GM19397 (cell line): ENCODE data around the gene USH2A.

Experiments used
- ATAC-seq: cut with Tn5 transposase; IDR thresholded peaks from one replicate; pipeline ENCODE4 v1.9.1; 2021; ENCODE audit warnings: mild to moderate bottlenecking, moderate library complexity; ENCODE audit not compliant: unreplicated experiment

USH2A gene

DNA sequence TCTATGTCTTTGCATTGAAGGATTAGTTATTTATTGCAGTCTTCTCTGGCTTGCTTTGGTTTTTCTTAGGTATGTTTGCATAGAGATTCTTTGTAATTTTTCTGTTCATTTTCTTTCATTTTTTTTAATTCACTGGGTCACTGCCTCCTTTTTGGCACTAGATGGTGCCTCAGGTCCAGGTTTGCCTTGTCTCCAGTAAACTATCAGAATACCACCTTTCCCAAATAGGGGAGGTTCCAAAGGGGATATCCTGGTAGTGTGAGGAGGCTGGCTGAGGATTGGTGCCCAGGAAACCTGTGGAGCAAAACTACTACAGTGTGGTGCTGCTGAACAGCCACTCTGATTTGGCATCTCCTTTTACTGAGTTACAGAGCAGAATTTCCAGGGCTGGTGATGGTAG lies 599.0 kb downstream of the USH2A start:
- no peak for ATAC-seq

DNA sequence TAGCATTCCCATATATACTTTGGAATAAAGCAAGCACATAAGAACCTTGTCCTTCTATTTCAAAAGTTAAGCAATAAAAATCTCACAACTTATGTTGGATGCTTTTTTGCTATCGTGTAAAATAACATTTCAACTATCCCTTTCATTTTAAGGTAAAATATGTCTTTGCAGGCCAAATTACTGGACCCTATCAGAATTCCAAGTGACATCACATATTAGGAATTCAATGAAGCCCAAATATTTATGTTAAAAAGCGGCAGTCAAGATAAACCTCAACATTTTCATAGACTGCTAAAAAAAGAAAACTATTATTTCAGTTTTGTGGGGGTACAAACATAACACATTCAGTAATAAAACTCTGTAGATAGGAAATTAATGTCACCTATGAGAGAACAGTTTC lies 604.1 kb downstream of the USH2A start:
- no peak for ATAC-seq

DNA sequence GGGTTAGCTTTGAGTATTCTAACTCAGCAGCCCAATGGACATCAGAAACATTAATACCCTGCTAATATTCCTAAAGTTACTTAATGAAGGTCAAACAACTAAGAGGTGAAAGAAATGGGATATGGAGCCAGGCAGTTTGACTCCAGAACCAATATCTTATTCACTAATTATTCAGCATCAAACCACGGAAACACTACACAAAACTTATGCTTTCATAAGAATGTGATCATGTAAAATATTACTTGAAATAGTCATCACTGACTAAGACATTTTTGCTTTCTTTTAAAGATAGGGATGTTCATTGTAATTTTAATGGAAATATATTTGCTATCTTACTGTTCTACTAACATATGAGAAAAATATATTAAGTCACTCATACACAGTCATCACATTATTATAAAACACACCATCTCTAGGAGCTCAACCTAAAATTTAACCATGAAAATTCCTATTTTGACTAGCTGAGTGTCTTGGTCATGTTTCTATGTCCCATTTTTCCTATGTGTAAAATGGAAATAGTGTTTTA lies 615.3 kb downstream of the USH2A start:
- ATAC-seq: no peak

- no peak for ATAC-seq
Observed at GRCh38 chr1:215807218-215807617, 616.0 kb downstream of the USH2A start.

GRCh38 chr1:215797859-215798258 lies 625.4 kb downstream of the USH2A start:
- no peak for ATAC-seq

DNA sequence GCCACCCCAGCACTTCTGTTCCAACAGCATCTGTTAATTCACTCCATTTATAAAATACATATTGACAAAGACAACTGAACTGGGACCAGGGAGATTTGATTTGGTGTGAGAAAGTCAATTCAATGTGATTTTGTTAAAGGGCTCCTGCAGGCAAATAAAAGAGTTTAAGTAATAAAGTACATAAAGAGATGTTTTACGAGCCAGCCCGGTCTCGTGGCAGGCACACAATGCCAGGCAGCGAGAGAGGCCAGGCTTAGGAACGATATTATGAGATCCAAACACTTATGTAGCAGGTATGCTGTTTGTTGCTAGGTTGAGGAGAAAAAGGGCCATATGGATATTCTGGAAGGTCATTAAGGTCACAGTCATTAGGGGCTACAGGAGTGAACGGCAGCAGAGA lies 629.1 kb downstream of the USH2A start:
- ATAC-seq: no peak

GRCh38 chr1:215793180-215793579 lies 630.1 kb downstream of the USH2A start:
- ATAC-seq: no peak

DNA sequence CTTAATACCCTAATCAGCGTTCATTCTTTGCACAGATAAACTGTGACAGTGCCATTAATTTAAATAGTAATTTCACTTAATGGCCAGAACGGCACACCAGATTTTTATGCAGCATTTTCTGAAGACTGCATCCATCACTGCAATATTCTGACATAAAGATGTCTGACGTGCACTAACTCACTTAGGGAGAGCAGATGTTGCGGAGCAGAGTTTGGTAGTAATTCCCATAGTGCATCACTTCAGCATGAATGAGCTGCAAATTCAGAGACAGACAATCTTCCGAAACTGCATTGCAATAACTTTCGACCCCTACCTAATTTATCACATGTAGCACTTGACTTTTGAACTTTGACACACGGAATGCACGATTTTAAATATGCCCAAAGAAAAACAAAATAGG lies 630.8 kb downstream of the USH2A start:
- ATAC-seq: no peak

DNA sequence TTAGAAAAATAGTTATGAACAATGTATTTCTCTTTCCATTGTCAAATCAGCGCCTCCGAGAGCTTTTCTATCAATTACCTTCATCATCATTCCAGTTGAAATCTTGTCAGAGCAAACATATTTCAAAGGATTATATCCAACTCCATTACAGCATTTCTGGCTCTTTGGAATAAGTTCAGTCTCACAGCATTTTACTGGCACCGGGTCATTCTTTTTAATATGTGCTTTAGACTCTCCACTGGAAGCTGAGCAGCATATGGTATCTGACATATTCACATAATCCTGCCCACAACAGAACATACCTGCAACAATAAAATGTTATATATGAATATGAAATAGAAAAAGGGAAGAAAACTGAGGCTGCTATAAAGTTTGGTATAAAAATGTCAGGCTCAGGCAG lies 633.3 kb downstream of the USH2A start:
- ATAC-seq: no peak

DNA sequence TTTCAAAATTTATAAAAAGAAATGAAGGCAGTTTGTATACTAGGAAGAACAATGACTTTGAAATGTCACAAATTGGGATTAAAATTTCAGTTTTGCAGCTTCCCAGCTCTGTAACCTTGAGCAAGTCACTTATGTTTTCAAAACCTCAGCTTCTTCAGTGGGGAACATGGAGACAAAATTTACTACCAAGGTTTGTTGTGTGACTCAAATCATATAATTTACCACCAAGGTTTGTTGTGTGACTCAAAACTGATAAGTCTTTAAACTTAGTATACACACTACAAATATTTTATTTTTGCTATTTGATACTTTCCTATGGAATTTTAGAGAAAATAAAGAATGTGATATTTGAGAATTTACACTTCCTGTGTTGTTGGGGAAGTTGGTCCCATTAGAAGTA lies 636.3 kb downstream of the USH2A start:
- ATAC-seq: no peak

GRCh38 chr1:215780641-215781040 lies 642.6 kb downstream of the USH2A start:
- ATAC-seq: no peak

GRCh38 chr1:215780139-215780538 lies 643.1 kb downstream of the USH2A start:
- no peak for ATAC-seq

DNA sequence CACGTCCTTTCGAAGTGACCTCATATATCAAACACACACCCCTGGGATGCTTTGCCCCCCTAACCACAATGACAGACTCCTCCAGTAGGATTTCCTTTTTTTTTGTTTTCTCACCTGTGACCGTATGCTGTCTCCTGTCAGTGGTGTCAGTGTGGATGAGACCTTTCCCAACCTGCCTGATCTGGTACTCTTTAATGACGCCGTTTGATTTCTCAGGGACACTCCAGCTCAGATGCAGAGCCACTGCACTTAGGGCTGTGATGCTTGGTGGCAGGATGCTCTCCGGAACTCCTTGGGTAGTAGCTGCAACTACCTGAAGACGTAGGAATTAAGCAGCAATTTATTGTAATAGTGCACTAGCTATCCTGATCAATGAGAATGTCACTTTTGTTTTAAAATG lies 643.5 kb downstream of the USH2A start:
- ATAC-seq: no peak

DNA sequence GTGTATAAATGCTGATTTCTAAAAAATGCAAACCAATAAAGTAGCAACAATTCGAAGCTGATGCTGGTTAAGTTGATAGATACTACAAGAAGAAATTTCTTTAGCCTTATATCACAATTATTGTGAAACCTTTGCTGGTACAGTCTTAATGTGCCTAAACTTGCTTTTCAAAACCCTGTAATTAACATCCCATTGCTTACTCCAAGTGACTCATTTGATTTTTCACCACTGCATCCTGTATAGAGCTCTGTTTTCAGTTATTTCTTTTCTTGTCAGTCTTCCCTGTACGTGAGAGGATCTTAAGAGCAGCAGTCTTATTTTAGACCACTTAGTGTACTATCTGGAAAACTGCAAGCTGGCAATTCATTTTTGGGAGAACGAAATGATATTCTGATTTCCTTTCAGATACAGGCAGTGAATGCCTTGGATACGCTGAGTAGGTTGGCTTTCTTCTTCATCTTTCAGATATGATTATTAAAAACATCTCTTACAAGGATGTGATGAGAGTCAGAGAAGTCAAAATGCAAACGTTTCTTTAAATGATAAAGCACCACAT lies 645.8 kb downstream of the USH2A start:
- ATAC-seq: no peak

GRCh38 chr1:215776336-215776735 lies 646.9 kb downstream of the USH2A start:
- ATAC-seq: no peak

DNA sequence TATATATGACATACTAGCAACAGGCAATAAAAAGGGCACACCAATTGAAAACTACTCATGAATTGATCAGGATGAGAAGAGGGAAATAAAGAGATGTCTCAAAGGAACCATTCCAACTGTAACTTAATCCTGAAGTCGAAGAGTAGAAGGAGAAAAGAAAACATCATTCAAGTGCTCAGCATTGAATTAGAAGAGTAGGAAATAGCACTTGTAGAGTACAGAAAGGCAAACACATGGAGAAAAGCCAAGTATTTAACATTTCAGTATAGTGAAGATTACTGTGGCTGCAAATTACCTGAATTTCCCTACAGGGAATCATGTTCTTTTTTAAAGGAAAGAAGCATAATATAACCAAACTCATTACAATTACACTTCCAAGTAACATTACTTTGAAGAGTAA lies 651.1 kb downstream of the USH2A start:
- no peak for ATAC-seq

DNA sequence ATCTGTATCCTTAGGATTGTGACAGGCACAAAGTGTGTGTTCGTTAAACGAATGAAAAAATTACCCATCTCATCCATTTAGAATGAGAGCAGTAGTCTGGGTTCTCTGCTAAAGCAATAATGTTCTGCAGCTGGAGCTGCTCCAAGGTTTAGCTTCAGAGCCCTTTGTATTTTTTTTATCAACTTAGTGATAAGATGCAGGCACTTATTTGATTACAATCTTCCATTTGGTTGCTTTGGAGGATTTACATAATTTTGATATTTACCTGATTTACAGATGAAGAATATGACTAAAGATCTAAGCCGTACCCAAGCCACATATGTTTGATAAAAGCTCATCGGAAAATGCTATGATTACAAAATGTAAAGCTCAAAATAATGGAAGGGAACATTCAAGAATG lies 654.9 kb downstream of the USH2A start:
- no peak for ATAC-seq

- ATAC-seq: no peak
Observed at GRCh38 chr1:215767761-215768160, 655.5 kb downstream of the USH2A start.

DNA sequence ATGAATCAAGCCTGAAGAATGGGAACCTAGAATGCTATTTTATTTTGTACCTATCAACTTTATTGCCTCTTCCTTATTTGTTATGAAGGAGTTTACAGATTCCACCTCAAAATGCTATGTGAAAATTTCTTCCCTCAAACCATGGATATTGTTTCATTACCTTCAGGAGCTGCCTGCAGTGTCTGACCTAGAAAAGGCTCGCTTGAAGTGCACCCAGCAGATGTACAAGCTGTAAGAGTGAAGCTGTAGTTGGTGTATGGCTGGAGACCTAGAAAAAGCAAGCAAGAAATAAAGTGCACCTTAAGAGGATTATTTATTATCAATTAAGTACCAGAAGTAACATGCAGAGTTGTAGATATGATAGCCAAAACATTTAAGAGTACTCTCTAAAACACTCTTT lies 656.7 kb downstream of the USH2A start:
- no peak for ATAC-seq

DNA sequence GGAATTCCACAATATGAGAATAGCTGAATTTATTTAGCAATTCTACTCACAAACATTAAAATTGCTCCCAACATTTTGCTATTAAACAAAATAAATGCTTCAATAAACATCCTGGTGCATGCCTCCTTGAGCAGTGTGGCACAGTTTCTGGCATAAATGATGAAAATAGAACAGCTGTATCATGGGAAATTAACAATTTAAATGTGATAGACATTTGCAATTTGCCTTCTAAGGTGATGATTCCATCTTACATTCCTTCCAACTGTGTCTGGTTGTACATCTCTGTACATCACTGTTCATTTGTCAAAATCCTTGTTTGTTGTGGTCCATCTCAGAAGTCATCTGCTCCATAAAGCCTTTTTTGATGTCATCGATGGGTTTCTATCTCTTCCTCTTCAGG lies 657.4 kb downstream of the USH2A start:
- no peak for ATAC-seq

DNA sequence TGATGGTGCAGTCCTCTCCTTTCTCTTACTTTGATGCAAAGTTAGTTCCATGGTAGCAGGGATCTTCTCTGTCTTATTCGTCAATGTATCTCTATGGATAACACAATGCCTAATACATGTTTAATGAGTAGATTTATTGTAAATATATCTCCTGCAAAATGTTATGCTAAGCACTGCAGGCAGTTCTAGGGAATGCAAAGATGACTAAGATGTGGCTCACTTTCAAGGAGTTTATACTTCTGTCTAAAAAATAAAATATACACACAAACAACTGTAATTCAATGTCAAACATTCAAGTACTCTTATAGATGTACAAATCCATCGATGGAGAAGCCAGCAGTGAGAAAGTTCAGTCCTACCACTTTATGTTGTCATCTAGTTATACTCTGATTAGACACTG lies 661.8 kb downstream of the USH2A start:
- no peak for ATAC-seq

GRCh38 chr1:215754112-215754511 lies 669.1 kb downstream of the USH2A start:
- no peak for ATAC-seq

DNA sequence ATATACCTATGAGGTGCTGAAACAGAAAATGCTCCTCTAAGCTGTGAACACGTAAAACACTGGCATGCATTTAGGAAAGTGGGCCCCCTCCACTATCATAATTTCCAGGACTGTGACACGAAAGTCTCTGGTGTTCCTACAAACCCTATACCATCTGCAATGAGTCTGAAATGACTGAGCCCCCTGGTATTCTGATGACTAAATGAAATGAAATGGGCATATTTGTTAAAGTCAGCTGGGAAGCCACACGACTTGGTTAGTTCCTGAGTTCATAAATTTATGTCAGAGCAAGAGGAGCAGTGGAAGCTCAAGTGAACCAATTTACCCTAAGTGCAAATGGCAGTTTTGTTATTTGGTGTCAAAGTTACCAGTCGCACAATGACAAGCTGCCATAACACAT lies 673.8 kb downstream of the USH2A start:
- ATAC-seq: no peak
